Liver (tissue), 9 donors: ENCODE data around the gene PRPF6. TPM values are rescaled to one million over a fixed set of nuclear protein-coding genes. Genes with fewer than 3 reads are reported as not detected.

Experiments
- DNase-seq: peaks from one replicate; pipeline ENCODE4 v3.0.0-alpha.2; 2017; ENCODE audit warnings: low spot score
- H3K27ac ChIP-seq, 2 donors: one replicate each; pipeline ENCODE4 v1.7.0; 2013; ENCODE audit warnings: inconsistent platforms in 2 of 2, low read length in 2 of 2, control low read depth in 1 of 2, low read depth in 1 of 2, mild to moderate bottlenecking in 1 of 2
- H3K27me3 ChIP-seq, 4 donors: one replicate each; pipeline versions ENCODE4 v1.6.1 to v1.7.0; 2013; ENCODE audit warnings: low read length in 3 of 4, inconsistent platforms in 1 of 4, mild to moderate bottlenecking in 1 of 4, moderate library complexity in 1 of 4; ENCODE audit not compliant: control insufficient read depth in 4 of 4, insufficient read depth in 4 of 4
- H3K36me3 ChIP-seq, 4 donors: one replicate each; pipeline versions ENCODE4 v1.6.1 to v1.7.0; 2013; ENCODE audit warnings: low read length in 3 of 4, mild to moderate bottlenecking in 3 of 4, low read depth in 1 of 4, moderate library complexity in 1 of 4; ENCODE audit not compliant: control insufficient read depth in 4 of 4, insufficient read depth in 3 of 4
- H3K4me1 ChIP-seq, 4 donors: one replicate each; pipeline versions ENCODE4 v1.6.1 to v1.7.0; 2013; ENCODE audit warnings: low read length in 3 of 4, mild to moderate bottlenecking in 3 of 4, moderate library complexity in 1 of 4; ENCODE audit not compliant: control insufficient read depth in 4 of 4, insufficient read depth in 4 of 4
- H3K4me3 ChIP-seq, 3 donors: one replicate each; pipeline versions ENCODE4 v1.6.1 to v1.7.0; 2013; ENCODE audit warnings: low read length in 3 of 3, control low read depth in 1 of 3, low read depth in 1 of 3, mild to moderate bottlenecking in 1 of 3
- H3K9ac ChIP-seq, 2 donors: one replicate each; pipeline ENCODE4 v1.7.0; 2013; ENCODE audit warnings: low read length in 2 of 2, mild to moderate bottlenecking in 2 of 2, moderate library complexity in 2 of 2, control low read depth in 1 of 2, low read depth in 1 of 2
- H3K9me3 ChIP-seq, 4 donors: one replicate each; pipeline versions ENCODE4 v1.6.1 to v1.7.0; 2013; ENCODE audit warnings: low read length in 3 of 4; ENCODE audit not compliant: control insufficient read depth in 4 of 4
- ATF3 ChIP-seq: IDR thresholded peaks from 2 replicates; pipeline ENCODE4 v1.6.1; 2016; ENCODE audit warnings: antibody characterized with exemption
- CTCF ChIP-seq: fragments of 150-350 bp; IDR thresholded peaks from 2 replicates; pipeline ENCODE4 v1.5.1; 2017; ENCODE audit warnings: improper control_type of control experiment, low read depth, low read length; ENCODE audit not compliant: missing input control
- FOXA1 ChIP-seq: IDR thresholded peaks from 2 replicates; pipeline ENCODE4 v1.6.1; 2016; ENCODE audit warnings: antibody characterized with exemption
- FOXA2 ChIP-seq: IDR thresholded peaks from 2 replicates; pipeline ENCODE4 v1.6.1; 2016; ENCODE audit warnings: antibody characterized with exemption
- RAD21 ChIP-seq, 2 donors: IDR thresholded peaks; 2 replicates each; pipeline ENCODE4 v1.6.1; 2016; ENCODE audit warnings: antibody characterized with exemption in 2 of 2, mild to moderate bottlenecking in 2 of 2
- REST ChIP-seq: IDR thresholded peaks from 2 replicates; pipeline ENCODE4 v1.6.1; 2016; ENCODE audit warnings: antibody characterized with exemption, mild to moderate bottlenecking
- SP1 ChIP-seq: IDR thresholded peaks from 2 replicates; pipeline ENCODE4 v1.6.1; 2018; ENCODE audit warnings: antibody characterized with exemption, mild to moderate bottlenecking
- TAF1 ChIP-seq: conservative IDR thresholded peaks from 2 replicates; pipeline ENCODE4 v1.6.1; 2016; ENCODE audit warnings: antibody characterized with exemption, mild to moderate bottlenecking
- YY1 ChIP-seq: IDR thresholded peaks from 2 replicates; pipeline ENCODE4 v1.6.1; 2016; ENCODE audit warnings: antibody characterized with exemption, mild to moderate bottlenecking
- ZBTB33 ChIP-seq: IDR thresholded peaks from 2 replicates; pipeline ENCODE4 v1.6.1; 2016; ENCODE audit warnings: antibody characterized with exemption
- WGBS: extraction: QIAGEN DNeasy Blood & Tissue Kit; methylation state at CpG from one replicate; pipeline ENCODE4 v1.1.7; 2013; 5-methylcytosine and 5-hydroxymethylcytosine counted together
- polyA plus RNA-seq, 2 donors: library from polyadenylated mRNA; stranded (reverse) in 1 of 2; unstranded in 1 of 2; fragments of 200-250 nt in 1 of 2; fragments of >200 nt in 1 of 2; fragmentation: Nextera tagmentation in 1 of 2; extraction: Ambion mirVana in 1 of 2; gene quantifications; one replicate each; pipeline versions ENCODE4 v1.2.1 to v1.2.3, GENCODE V29; 2013 to 2015
- total RNA-seq, 2 donors: library from RNA; depleted of rRNA; stranded (reverse); fragments of >200 nt; gene quantifications; one replicate each; pipeline ENCODE4 v1.2.3, GENCODE V29; 2014
- TF ChIP-seq, protein P1 (sequence below): IDR thresholded peaks from 2 replicates; pipeline ENCODE4 v1.6.1; 2016; ENCODE audit warnings: antibody characterized with exemption
- donor health status: healthy.
- donor health status: healthy.
- donor health status: healthy.
- donor health status: healthy.
- donor health status: healthy.

The PRPF6 gene
- total and polyA plus RNA-seq, 4 donors = 16.3 to 24.9 (median 23.1) TPM

GRCh38 chr20:63957690-63958441, 23.1 kb upstream of the PRPF6 start:
- Histone ChIP-seq H3K4me1 (peaks cover 20 to 45% (median 33%) of the 10 kb centered on the region in 4 donors), H3K9me3 (no peaks in the 10 kb centered on the region), H3K27me3 (no peaks in the 10 kb centered on the region), H3K36me3 (peaks cover 3 to 30% (median 7%) of the 10 kb centered on the region in 4 donors), H3K9ac (no peak overlapping the region), H3K27ac (peak overlapping the region; percentile 3 to 67), H3K4me3 (no peak overlapping the region)
- DNase-seq = no peak
- TF ChIP-seq, protein P1, sequence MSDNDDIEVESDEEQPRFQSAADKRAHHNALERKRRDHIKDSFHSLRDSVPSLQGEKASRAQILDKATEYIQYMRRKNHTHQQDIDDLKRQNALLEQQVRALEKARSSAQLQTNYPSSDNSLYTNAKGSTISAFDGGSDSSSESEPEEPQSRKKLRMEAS = no peak
- TF ChIP-seq ZBTB33 = no peak
- TF ChIP-seq ATF3 = no peak
- no peak for TF ChIP-seq SP1
- TF ChIP-seq RAD21 (IDR thresholded peaks at IDR 0.05) = no peak
- TF ChIP-seq CTCF = no peak
- TF ChIP-seq FOXA1 = no peak
- TF ChIP-seq YY1 = no peak
- TF ChIP-seq REST = no peak
- TF ChIP-seq FOXA2 = no peak
- WGBS = 58% methylated on average over 13 of the region's 13 CpGs

GRCh38 chr20:63958471-63958870, 22.5 kb upstream of the PRPF6 start:
- H3K9ac ChIP-seq = no peak overlapping the region
- 65% methylated on average over 4 of the region's 4 CpGs for WGBS
- H3K27ac ChIP-seq = no peak overlapping the region
- DNase-seq = no peak
- no peak overlapping the region for H3K4me3 ChIP-seq
- TF ChIP-seq YY1 = no peak
- no peak for TF ChIP-seq TAF1
- TF ChIP-seq ATF3 = no peak
- H3K9me3 ChIP-seq = no peaks in the 10 kb centered on the region
- H3K27me3 ChIP-seq = no peaks in the 10 kb centered on the region
- peaks cover 5 to 36% (median 10%) of the 10 kb centered on the region in 4 donors for H3K36me3 ChIP-seq
- H3K4me1 ChIP-seq = peaks cover 20 to 44% (median 33%) of the 10 kb centered on the region in 4 donors
